ENCODE results near the gene MRGPRE.
A peak's percentile ranks its signal among the peaks of the same experiment; 100 is the strongest.
"Not testable (repeated sequence)": the region's sequence is repeated elsewhere in the genome, so short reads cannot be mapped to it uniquely, and the experiment has no call there.

MRGPRE gene, protein sequence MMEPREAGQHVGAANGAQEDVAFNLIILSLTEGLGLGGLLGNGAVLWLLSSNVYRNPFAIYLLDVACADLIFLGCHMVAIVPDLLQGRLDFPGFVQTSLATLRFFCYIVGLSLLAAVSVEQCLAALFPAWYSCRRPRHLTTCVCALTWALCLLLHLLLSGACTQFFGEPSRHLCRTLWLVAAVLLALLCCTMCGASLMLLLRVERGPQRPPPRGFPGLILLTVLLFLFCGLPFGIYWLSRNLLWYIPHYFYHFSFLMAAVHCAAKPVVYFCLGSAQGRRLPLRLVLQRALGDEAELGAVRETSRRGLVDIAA

DNA sequence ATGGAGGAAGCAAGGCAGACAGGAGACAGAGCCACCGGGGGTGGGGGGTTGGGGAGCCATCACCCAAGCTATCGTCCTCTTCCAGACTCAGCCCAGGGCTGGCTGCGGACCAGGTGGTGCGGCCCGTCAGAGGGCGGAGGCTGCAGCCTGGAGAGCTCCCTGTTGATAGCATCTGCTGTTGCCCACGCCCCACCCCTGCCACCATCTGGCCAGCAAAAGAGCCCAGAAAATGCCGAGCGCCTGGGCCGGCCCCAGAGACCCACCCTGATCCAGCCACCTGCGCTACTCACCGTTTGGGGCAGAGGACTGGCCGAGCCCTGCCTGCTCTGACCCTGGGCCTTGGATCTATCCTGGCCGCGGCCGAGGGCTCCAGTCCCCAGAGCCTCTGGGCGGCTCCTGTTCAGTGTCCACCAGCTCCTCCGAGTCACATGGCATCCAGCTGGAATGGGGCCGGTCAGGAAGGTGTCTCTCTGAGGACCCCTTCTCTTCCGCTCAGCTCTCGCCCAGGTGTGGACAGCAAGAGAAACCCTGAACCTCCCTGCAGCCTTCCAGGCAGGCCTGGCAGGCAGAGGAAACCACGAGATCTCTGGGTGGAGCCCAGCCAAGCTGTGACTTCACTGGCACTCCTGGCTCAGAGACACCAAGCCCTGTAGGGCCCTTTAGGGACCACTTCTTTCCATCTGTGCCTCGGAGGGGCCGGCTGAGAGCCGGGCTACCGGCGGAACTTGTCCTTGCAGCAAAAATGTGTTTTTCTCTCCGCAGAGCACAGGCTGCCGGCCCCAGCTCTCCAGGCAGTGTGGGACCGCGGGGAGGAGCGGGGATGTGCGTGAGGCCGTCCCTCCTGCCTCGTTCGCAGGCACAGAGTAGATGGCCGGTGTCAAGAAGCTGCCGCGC, at the start of gene MRGPRE:
TSS of gene MRGPRE (minus strand) at position 567 of the 894 bp plus-strand sequence. CDS start 3,618 bp downstream, outside the sequence.
- ATAC-seq (replicated peaks; ENCODE audit: extremely low read depth, poor library complexity, severe bottlenecking) (no peak), DNase-seq (ENCODE audit: low spot score in 2 of 2) (no peak)
- Mint-ChIP-seq H3K27me3 (peaks cover 25% of the 10 kb centered on the region), H3K36me3 (ENCODE audit: insufficient read depth) (peaks cover 2% of the 10 kb centered on the region), H3K9me3 (no peaks in the 10 kb centered on the region), H3K4me3 (no peak within 1 kb of the TSS), H3K27ac (ENCODE audit: low read depth) (no peak within 1 kb of the TSS), H3K4me1 (no peaks in the 10 kb centered on the region)

GRCh38 chr11:3281146-3281545, 48.9 kb upstream of the MRGPRE start:
- not testable (repeated sequence) for H3K27ac Mint-ChIP-seq (ENCODE audit: low read depth); H3K4me1 Mint-ChIP-seq; DNase-seq (ENCODE audit: low spot score in 2 of 2); H3K9me3 Mint-ChIP-seq; H3K27me3 Mint-ChIP-seq; ATAC-seq (replicated peaks; ENCODE audit: extremely low read depth, poor library complexity, severe bottlenecking); H3K4me3 Mint-ChIP-seq; H3K36me3 Mint-ChIP-seq (ENCODE audit: insufficient read depth)

GRCh38 chr11:3280662-3281061, 48.4 kb upstream of the MRGPRE start:
- H3K27ac Mint-ChIP-seq (ENCODE audit: low read depth); DNase-seq (ENCODE audit: low spot score in 2 of 2); H3K36me3 Mint-ChIP-seq (ENCODE audit: insufficient read depth); H3K4me1 Mint-ChIP-seq; H3K4me3 Mint-ChIP-seq; ATAC-seq (replicated peaks; ENCODE audit: extremely low read depth, poor library complexity, severe bottlenecking); H3K9me3 Mint-ChIP-seq; H3K27me3 Mint-ChIP-seq: not testable (repeated sequence)

DNA sequence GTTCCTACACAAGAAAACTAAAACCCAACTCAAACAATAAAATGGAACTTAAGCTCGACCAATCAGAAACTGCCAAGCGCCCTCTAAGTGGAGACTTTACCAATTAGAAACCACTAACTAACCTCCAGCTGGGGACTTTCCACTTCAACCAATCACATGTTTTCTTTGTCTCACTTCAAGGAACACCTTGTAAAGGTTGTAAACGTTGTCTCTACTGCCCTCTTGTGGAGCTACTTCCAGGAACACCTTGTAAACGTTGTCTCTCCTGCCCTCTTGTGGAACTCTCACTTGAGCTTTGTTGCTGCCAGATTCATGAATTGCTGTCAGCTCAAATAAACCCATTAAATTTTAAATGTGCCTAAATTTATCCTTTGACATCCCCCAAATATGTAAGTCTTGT, 46.7 kb upstream of the MRGPRE start:
- peak; percentile 49 for ATAC-seq (replicated peaks; ENCODE audit: extremely low read depth, poor library complexity, severe bottlenecking)
- not testable (repeated sequence) for DNase-seq (ENCODE audit: low spot score in 2 of 2)

DNA sequence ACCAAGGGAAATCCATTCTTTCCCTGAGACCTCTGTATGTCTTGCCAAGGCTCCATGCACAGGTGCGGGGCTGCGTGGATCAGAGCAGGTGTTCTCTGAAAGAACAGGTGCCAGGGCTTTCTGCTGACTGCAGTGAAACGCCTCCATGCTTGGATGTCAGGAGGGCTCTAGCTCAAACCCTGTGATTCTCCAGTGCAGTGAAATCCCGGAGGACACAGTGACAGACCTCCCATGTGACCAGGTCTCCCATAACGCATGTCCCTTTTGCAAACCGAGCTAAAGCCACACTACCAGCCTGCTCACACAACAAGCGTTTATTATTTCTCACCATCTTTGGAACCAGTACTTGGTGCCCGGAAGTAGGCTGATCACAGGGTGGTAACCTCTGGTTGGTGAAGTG, 41.4 kb upstream of the MRGPRE start:
- not testable (repeated sequence) for H3K9me3 Mint-ChIP-seq; H3K27ac Mint-ChIP-seq (ENCODE audit: low read depth); ATAC-seq (replicated peaks; ENCODE audit: extremely low read depth, poor library complexity, severe bottlenecking); DNase-seq (ENCODE audit: low spot score in 2 of 2); H3K27me3 Mint-ChIP-seq; H3K36me3 Mint-ChIP-seq (ENCODE audit: insufficient read depth); H3K4me1 Mint-ChIP-seq; H3K4me3 Mint-ChIP-seq

More for the DNA sequence above, 46.7 kb upstream of the MRGPRE start:
- not testable (repeated sequence) for H3K36me3 Mint-ChIP-seq (ENCODE audit: insufficient read depth); H3K4me3 Mint-ChIP-seq; H3K27me3 Mint-ChIP-seq; H3K4me1 Mint-ChIP-seq; H3K27ac Mint-ChIP-seq (ENCODE audit: low read depth); H3K9me3 Mint-ChIP-seq

DNA sequence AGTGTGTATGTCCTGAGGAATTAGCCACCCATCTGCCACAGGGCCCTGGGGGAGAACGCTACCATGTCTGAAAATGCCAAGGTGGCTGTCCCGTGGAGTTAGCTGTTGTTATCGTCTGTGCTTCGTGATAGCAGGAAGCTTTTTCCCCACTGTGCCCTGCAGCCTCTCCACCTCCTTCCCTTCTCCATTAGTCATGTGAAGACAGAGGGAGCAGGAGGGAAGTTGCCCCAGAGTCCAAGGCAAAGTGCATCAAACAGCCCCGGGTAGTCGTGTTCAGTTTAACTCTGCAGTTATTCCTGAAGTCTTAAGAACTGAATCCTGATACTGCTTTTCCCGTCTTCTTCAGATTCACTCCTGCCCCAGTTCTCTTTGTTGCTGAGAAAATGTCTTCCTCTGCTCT, 30.3 kb upstream of the MRGPRE start:
- DNase-seq (ENCODE audit: low spot score in 2 of 2); H3K4me1 Mint-ChIP-seq; ATAC-seq (replicated peaks; ENCODE audit: extremely low read depth, poor library complexity, severe bottlenecking); H3K4me3 Mint-ChIP-seq; H3K27ac Mint-ChIP-seq (ENCODE audit: low read depth); H3K36me3 Mint-ChIP-seq (ENCODE audit: insufficient read depth); H3K9me3 Mint-ChIP-seq; H3K27me3 Mint-ChIP-seq: not testable (repeated sequence)

- not testable (repeated sequence) for H3K4me3 Mint-ChIP-seq; H3K4me1 Mint-ChIP-seq; DNase-seq (ENCODE audit: low spot score in 2 of 2); H3K9me3 Mint-ChIP-seq; H3K27ac Mint-ChIP-seq (ENCODE audit: low read depth); H3K36me3 Mint-ChIP-seq (ENCODE audit: insufficient read depth); ATAC-seq (replicated peaks; ENCODE audit: extremely low read depth, poor library complexity, severe bottlenecking); H3K27me3 Mint-ChIP-seq
These were observed 29.6 kb upstream of the MRGPRE start for GRCh38 chr11:3261831-3262230.

GRCh38 chr11:3257509-3257908, 25.3 kb upstream of the MRGPRE start:
- not testable (repeated sequence) for H3K36me3 Mint-ChIP-seq (ENCODE audit: insufficient read depth); DNase-seq (ENCODE audit: low spot score in 2 of 2); H3K27me3 Mint-ChIP-seq; H3K4me3 Mint-ChIP-seq; H3K9me3 Mint-ChIP-seq; H3K4me1 Mint-ChIP-seq; H3K27ac Mint-ChIP-seq (ENCODE audit: low read depth); ATAC-seq (replicated peaks; ENCODE audit: extremely low read depth, poor library complexity, severe bottlenecking)

DNA sequence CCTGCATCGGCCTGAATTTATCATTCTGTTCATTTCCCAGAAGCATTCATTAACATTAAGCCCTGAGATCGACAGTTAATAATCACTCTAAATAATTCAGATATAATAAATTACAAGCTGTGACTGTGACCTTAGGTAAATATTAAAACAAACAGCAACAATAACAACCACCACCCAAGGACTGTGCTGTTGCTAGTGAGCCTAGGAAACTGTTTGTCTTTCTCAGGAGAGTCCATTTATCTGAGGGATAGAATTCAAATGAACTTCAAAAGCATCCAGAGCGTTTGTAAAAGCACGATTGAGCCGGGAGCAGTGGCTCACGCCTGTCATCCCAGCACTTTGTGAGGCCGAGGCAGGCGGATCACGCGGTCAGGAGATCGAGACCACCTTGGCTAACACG, 23.0 kb upstream of the MRGPRE start:
- H3K36me3 Mint-ChIP-seq (ENCODE audit: insufficient read depth); H3K9me3 Mint-ChIP-seq; ATAC-seq (replicated peaks; ENCODE audit: extremely low read depth, poor library complexity, severe bottlenecking); H3K4me1 Mint-ChIP-seq; H3K4me3 Mint-ChIP-seq; DNase-seq (ENCODE audit: low spot score in 2 of 2); H3K27me3 Mint-ChIP-seq; H3K27ac Mint-ChIP-seq (ENCODE audit: low read depth): not testable (repeated sequence)

- H3K4me1 Mint-ChIP-seq; H3K27ac Mint-ChIP-seq (ENCODE audit: low read depth); ATAC-seq (replicated peaks; ENCODE audit: extremely low read depth, poor library complexity, severe bottlenecking); DNase-seq (ENCODE audit: low spot score in 2 of 2); H3K4me3 Mint-ChIP-seq; H3K9me3 Mint-ChIP-seq; H3K27me3 Mint-ChIP-seq; H3K36me3 Mint-ChIP-seq (ENCODE audit: insufficient read depth): not testable (repeated sequence)
These were observed 22.6 kb upstream of the MRGPRE start for GRCh38 chr11:3254773-3255172.

DNA sequence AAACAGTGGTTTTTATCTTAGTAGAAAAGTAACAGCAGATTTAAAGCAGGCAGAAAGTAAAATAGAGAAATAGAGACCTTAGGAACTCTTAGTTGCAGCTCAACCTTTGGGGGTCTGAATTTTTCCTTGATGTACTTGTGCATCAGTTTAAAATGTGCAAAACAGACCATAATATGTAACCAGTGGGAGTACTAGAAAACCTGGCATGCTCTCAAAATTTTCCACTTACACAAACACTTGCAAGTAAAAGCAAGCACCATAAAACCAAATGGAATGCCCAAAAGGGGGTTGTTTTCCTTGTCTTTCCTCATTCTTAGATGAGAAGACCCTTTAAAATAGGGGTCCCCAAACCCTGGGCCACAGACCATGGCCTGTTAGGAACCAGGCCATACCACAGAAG, 12.9 kb upstream of the MRGPRE start:
- Mint-ChIP-seq H3K27ac (ENCODE audit: low read depth) (no peak overlapping the region), H3K4me1 (no peaks in the 10 kb centered on the region), H3K27me3 (peaks cover 36% of the 10 kb centered on the region), H3K9me3 (no peaks in the 10 kb centered on the region), H3K36me3 (ENCODE audit: insufficient read depth) (no peaks in the 10 kb centered on the region), H3K4me3 (no peak overlapping the region)
- no peak for ATAC-seq (replicated peaks; ENCODE audit: extremely low read depth, poor library complexity, severe bottlenecking)
- no peak for DNase-seq (ENCODE audit: low spot score in 2 of 2)

DNA sequence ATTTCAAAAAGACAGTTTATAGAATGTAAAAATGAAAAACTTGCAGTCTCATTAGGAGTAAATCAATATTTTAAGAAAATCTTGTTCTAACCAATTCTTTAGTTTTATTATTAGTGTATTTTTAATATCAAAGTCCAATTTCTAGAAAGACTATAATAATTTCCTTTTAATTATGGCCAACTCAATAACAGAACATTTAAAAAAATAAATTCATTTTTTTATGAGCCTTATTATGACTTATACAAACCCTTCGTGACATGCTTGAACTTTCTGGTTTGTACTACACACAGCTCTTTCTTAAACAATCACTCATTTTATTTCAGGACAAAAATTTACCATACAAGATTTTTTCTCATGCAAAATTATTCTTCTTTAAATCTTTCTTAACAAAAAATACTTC, 11.7 kb upstream of the MRGPRE start:
- no peak for ATAC-seq (replicated peaks; ENCODE audit: extremely low read depth, poor library complexity, severe bottlenecking)
- H3K9me3 Mint-ChIP-seq: no peaks in the 10 kb centered on the region
- no peaks in the 10 kb centered on the region for H3K36me3 Mint-ChIP-seq (ENCODE audit: insufficient read depth)
- no peak overlapping the region for H3K4me3 Mint-ChIP-seq
- H3K27me3 Mint-ChIP-seq: peaks cover 36% of the 10 kb centered on the region
- no peak overlapping the region for H3K27ac Mint-ChIP-seq (ENCODE audit: low read depth)
- no peak for DNase-seq (ENCODE audit: low spot score in 2 of 2)
- no peaks in the 10 kb centered on the region for H3K4me1 Mint-ChIP-seq

DNA sequence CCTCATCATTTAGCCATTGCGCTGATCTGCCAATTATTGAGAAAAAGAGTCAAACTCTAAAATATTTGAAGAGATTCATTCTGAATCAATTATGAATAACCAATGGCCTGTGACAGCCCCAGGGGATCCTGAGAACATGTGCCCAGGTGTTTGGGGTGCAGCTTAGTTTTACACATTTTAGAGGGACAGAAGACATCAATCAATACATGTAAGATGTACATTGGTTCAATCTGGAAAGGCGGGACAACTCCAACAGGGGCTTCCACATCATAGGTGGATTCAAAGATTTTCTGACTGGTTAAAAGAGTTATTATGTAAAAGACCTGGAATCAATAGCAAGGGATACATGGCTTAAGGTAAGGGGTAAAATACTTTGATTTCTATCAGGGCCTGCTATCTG, 4.9 kb upstream of the MRGPRE start:
- no peak for DNase-seq (ENCODE audit: low spot score in 2 of 2)
- no peak overlapping the region for H3K27ac Mint-ChIP-seq (ENCODE audit: low read depth)
- no peak for ATAC-seq (replicated peaks; ENCODE audit: extremely low read depth, poor library complexity, severe bottlenecking)
- H3K27me3 Mint-ChIP-seq: peaks cover 12% of the 10 kb centered on the region
- no peaks in the 10 kb centered on the region for H3K9me3 Mint-ChIP-seq
- H3K4me3 Mint-ChIP-seq: no peak overlapping the region
- H3K4me1 Mint-ChIP-seq: no peaks in the 10 kb centered on the region
- H3K36me3 Mint-ChIP-seq (ENCODE audit: insufficient read depth): no peaks in the 10 kb centered on the region
